Liver (tissue), 3 donors: ENCODE results near the gene FARS2.

Source experiments
- CTCF ChIP-seq: fragments of 150-350 bp; IDR thresholded peaks from 2 replicates; pipeline ENCODE4 v1.5.1; 2017; ENCODE audit warnings: improper control_type of control experiment, low read depth, low read length; ENCODE audit not compliant: missing input control
- FOXA1 ChIP-seq: IDR thresholded peaks from 2 replicates; pipeline ENCODE4 v1.6.1; 2016; ENCODE audit warnings: antibody characterized with exemption
- GABPA ChIP-seq, 2 donors: IDR thresholded peaks in 1 of 2; conservative IDR thresholded peaks in 1 of 2; 2 replicates each; pipeline ENCODE4 v1.6.1; 2016; ENCODE audit warnings: antibody characterized with exemption in 2 of 2, mild to moderate bottlenecking in 1 of 2, moderate library complexity in 1 of 2
- TAF1 ChIP-seq: conservative IDR thresholded peaks from 2 replicates; pipeline ENCODE4 v1.6.1; 2016; ENCODE audit warnings: antibody characterized with exemption, mild to moderate bottlenecking
- donor health status: healthy.
- donor health status: healthy.

GRCh38 chr6:5554226-5554625 is 292.9 kb downstream of the FARS2 start:
- no peak for TF ChIP-seq TAF1
- no peak for TF ChIP-seq FOXA1
- no peak for TF ChIP-seq CTCF
- no peak for TF ChIP-seq GABPA (IDR thresholded peaks at IDR 0.05 in 1 of 2, conservative IDR thresholded peaks at IDR 0.05 in 1 of 2)
